HepG2 (cell line): Measurements from ENCODE around the gene FAHD1. TPM values are rescaled to one million over a fixed set of nuclear protein-coding genes. Genes with fewer than 3 reads are reported as not detected.

Experiments used
- CHCHD3 ChIP-seq: sonication (generic); formaldehyde crosslinking; IDR thresholded peaks from 2 replicates; pipeline ENCODE4 v1.8.0; 2022; ENCODE audit warnings: mild to moderate bottlenecking, missing genetic modification reagents, moderate library complexity
- GATA4 ChIP-seq: sonication (generic); IDR thresholded peaks from 2 replicates; pipeline ENCODE4 v1.6.1; 2016; ENCODE audit warnings: antibody characterized with exemption, low read depth, borderline replicate concordance
- JUN ChIP-seq: sonication (generic); formaldehyde crosslinking; IDR thresholded peaks from 2 replicates; pipeline ENCODE4 v1.4.0; 2020; ENCODE audit warnings: mild to moderate bottlenecking, missing genetic modification reagents
- MYC ChIP-seq: sonication (generic); formaldehyde crosslinking; IDR thresholded peaks from 2 replicates; pipeline ENCODE4 v1.9.0; 2021; ENCODE audit warnings: missing genetic modification reagents, borderline replicate concordance
- NAIF1 ChIP-seq: sonication (generic); formaldehyde crosslinking; IDR thresholded peaks from 2 replicates; pipeline ENCODE4 v1.5.0; 2020; ENCODE audit warnings: mild to moderate bottlenecking, missing genetic modification reagents, borderline replicate concordance
- NBN ChIP-seq: fragments of 450-650 bp; conservative IDR thresholded peaks from 2 replicates; pipeline ENCODE4 v1.6.1; 2017
- NCOA5 ChIP-seq: sonication (generic); formaldehyde crosslinking; IDR thresholded peaks from 2 replicates; pipeline ENCODE4 v1.4.0; 2020; ENCODE audit warnings: missing genetic modification reagents
- NFYB ChIP-seq: sonication (generic); formaldehyde crosslinking; IDR thresholded peaks from 2 replicates; pipeline ENCODE4 v1.4.0; 2020; ENCODE audit warnings: missing genetic modification reagents
- NONO ChIP-seq, 2 experiments: fragments of 450-650 bp in 1 of 2; sonication (generic) in 1 of 2; formaldehyde crosslinking in 1 of 2; IDR thresholded peaks in 1 of 2; conservative IDR thresholded peaks in 1 of 2; 2 replicates each; pipeline versions ENCODE4 v1.6.1 to v1.8.0; 2017 to 2022; ENCODE audit warnings: mild to moderate bottlenecking in 1 of 2, missing genetic modification reagents in 1 of 2, moderate library complexity in 1 of 2
- NR2F6 ChIP-seq, 2 experiments: IDR thresholded peaks; 2 replicates each; pipeline ENCODE4 v1.6.1; 2016; ENCODE audit warnings: antibody characterized with exemption in 1 of 2, mild to moderate bottlenecking in 1 of 2
- NR3C1 ChIP-seq: sonication (generic); formaldehyde crosslinking; IDR thresholded peaks from 2 replicates; pipeline ENCODE4 v1.4.0; 2020; ENCODE audit warnings: missing genetic modification reagents
- RNF2 ChIP-seq: fragments of 450-650 bp; conservative IDR thresholded peaks from 2 replicates; pipeline ENCODE4 v1.6.1; 2016; ENCODE audit warnings: low read depth
- SIN3B ChIP-seq: fragments of 150-350 bp; IDR thresholded peaks from 2 replicates; pipeline ENCODE4 v1.6.1; 2014; ENCODE audit warnings: low read length
- TBX3 ChIP-seq: fragments of 450-650 bp; IDR thresholded peaks from 2 replicates; pipeline ENCODE4 v1.6.1; 2017; ENCODE audit warnings: antibody characterized with exemption, mild to moderate bottlenecking, inconsistent platforms, borderline replicate concordance
- ZEB1 ChIP-seq: IDR thresholded peaks from 2 replicates; pipeline ENCODE4 v1.6.1; 2012; ENCODE audit warnings: mild to moderate bottlenecking, low read depth, inconsistent platforms; ENCODE audit not compliant: insufficient replicate concordance
- ZMAT3 ChIP-seq: sonication (generic); formaldehyde crosslinking; conservative IDR thresholded peaks from 2 replicates; pipeline ENCODE4 v1.7.0; 2021; ENCODE audit warnings: missing genetic modification reagents
- ZNF20 ChIP-seq: sonication (generic); formaldehyde crosslinking; IDR thresholded peaks from 2 replicates; pipeline ENCODE4 v1.4.0; 2020; ENCODE audit warnings: mild to moderate bottlenecking, moderate library complexity, missing genetic modification reagents
- ZNF205 ChIP-seq: IDR thresholded peaks from 2 replicates; pipeline ENCODE4 v1.6.1; 2018; ENCODE audit warnings: missing biosample characterization, missing genetic modification reagents
- ZNF496 ChIP-seq: sonication (generic); formaldehyde crosslinking; IDR thresholded peaks from 2 replicates; pipeline ENCODE4 v1.8.1; 2023; ENCODE audit warnings: mild to moderate bottlenecking, moderate library complexity, missing genetic modification reagents; ENCODE audit not compliant: insufficient replicate concordance
- ZNF564 ChIP-seq: sonication (generic); formaldehyde crosslinking; IDR thresholded peaks from 2 replicates; pipeline ENCODE4 v1.8.1; 2023; ENCODE audit warnings: mild to moderate bottlenecking, missing genetic modification reagents
- ZNF580 ChIP-seq: IDR thresholded peaks from 2 replicates; pipeline ENCODE4 v1.6.1; 2016; ENCODE audit warnings: low read depth, borderline replicate concordance
- ZNF878 ChIP-seq: sonication (generic); formaldehyde crosslinking; IDR thresholded peaks from 2 replicates; pipeline ENCODE4 v1.8.1; 2023; ENCODE audit warnings: mild to moderate bottlenecking, missing genetic modification reagents, moderate library complexity
- polyA plus RNA-seq, 8 experiments: library from polyadenylated mRNA; depleted of rRNA in 3 of 8; stranded (reverse) in 7 of 8; unstranded in 1 of 8; fragments of >200 nt; fragmentation: Illumina TruSeq in 4 of 8; extraction: Trizol in 4 of 8; gene quantifications; 2 replicates each; pipeline versions ENCODE4 v1.2.1 to v1.2.3, GENCODE V29; 2011 to 2016; ENCODE audit warnings: low read depth in 4 of 8, missing spikeins in 1 of 8, mixed read lengths in 1 of 8; ENCODE audit not compliant: insufficient read depth in 1 of 8
- total RNA-seq, 5 experiments: library from RNA; depleted of rRNA; stranded (reverse); fragments of >200 nt; fragmentation: Illumina TruSeq; extraction: Trizol; gene quantifications; 2 replicates each; pipeline ENCODE4 v1.2.3, GENCODE V29; 2016; ENCODE audit warnings: low read depth in 1 of 5
- TF ChIP-seq, protein P1 (sequence below): sonication (generic); formaldehyde crosslinking; IDR thresholded peaks from 2 replicates; pipeline ENCODE4 v1.5.0; 2020; ENCODE audit warnings: mild to moderate bottlenecking, missing genetic modification reagents
- TF ChIP-seq, protein P2 (sequence below): sonication (generic); formaldehyde crosslinking; IDR thresholded peaks from 2 replicates; pipeline ENCODE4 v1.4.0; 2020; ENCODE audit warnings: low read depth, mild to moderate bottlenecking, missing genetic modification reagents
- TF ChIP-seq, protein P3 (sequence below): sonication (generic); formaldehyde crosslinking; IDR thresholded peaks from 2 replicates; pipeline ENCODE4 v1.8.0; 2022; ENCODE audit warnings: mild to moderate bottlenecking, missing genetic modification reagents, moderate library complexity
- TF ChIP-seq, protein P4 (sequence below): IDR thresholded peaks from 2 replicates; pipeline ENCODE4 v1.6.1; 2016; ENCODE audit warnings: low read depth

Gene FAHD1
- total and polyA plus RNA-seq, 2 of the 13 experiments (the other 11 are each of a cell fraction or from before 2014, with no cell fraction given), result 39.0 to 45.3 TPM

- peak; percentile 98 for TF ChIP-seq MYC
- peak; percentile 95 for TF ChIP-seq NFYB (CRISPR knock-in tag)
- peak; percentile 96 for TF ChIP-seq ZMAT3 (CRISPR knock-in tag)
- no peak for TF ChIP-seq GATA4
- peak; percentile 87 for TF ChIP-seq ZNF564
- no peak for TF ChIP-seq NBN
- no peak for TF ChIP-seq ZNF496 (CRISPR knock-in tag)
- TF ChIP-seq NONO (IDR thresholded peaks at IDR 0.05), result no peak
- peak; percentile 90 for TF ChIP-seq NONO (CRISPR knock-in tag; conservative IDR thresholded peaks at IDR 0.05)
- TF ChIP-seq NAIF1 (CRISPR knock-in tag), result no peak; the same call in 1 of the 2 replicates
- no peak for TF ChIP-seq NR3C1 (CRISPR knock-in tag)
- TF ChIP-seq, protein P1, sequence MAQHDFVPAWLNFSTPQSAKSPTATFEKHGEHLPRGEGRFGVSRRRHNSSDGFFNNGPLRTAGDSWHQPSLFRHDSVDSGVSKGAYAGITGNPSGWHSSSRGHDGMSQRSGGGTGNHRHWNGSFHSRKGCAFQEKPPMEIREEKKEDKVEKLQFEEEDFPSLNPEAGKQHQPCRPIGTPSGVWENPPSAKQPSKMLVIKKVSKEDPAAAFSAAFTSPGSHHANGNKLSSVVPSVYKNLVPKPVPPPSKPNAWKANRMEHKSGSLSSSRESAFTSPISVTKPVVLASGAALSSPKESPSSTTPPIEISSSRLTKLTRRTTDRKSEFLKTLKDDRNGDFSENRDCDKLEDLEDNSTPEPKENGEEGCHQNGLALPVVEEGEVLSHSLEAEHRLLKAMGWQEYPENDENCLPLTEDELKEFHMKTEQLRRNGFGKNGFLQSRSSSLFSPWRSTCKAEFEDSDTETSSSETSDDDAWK (CRISPR knock-in tag), result no peak
- TF ChIP-seq, protein P2, sequence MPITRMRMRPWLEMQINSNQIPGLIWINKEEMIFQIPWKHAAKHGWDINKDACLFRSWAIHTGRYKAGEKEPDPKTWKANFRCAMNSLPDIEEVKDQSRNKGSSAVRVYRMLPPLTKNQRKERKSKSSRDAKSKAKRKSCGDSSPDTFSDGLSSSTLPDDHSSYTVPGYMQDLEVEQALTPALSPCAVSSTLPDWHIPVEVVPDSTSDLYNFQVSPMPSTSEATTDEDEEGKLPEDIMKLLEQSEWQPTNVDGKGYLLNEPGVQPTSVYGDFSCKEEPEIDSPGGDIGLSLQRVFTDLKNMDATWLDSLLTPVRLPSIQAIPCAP, result no peak
- 0 out of 2 replicates have a peak, but pooled peaks have one; percentile 56 for TF ChIP-seq ZNF20 (CRISPR knock-in tag)
- no peak for TF ChIP-seq ZEB1
- no peak for TF ChIP-seq NCOA5 (CRISPR knock-in tag)
- no peak for TF ChIP-seq ZNF205 (CRISPR knock-in tag)
- 0 out of 2 replicates have a peak, but pooled peaks have one; percentile 32 for TF ChIP-seq ZNF878 (CRISPR knock-in tag)
- TF ChIP-seq NR2F6 (IDR thresholded peaks at IDR 0.05), result no peak
- peak; percentile 66; the same call in 1 of the 2 replicates for TF ChIP-seq NR2F6 (CRISPR knock-in tag; IDR thresholded peaks at IDR 0.05)
- TF ChIP-seq, protein P3, sequence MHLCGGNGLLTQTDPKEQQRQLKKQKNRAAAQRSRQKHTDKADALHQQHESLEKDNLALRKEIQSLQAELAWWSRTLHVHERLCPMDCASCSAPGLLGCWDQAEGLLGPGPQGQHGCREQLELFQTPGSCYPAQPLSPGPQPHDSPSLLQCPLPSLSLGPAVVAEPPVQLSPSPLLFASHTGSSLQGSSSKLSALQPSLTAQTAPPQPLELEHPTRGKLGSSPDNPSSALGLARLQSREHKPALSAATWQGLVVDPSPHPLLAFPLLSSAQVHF (CRISPR knock-in tag), result peak; percentile 87
- TF ChIP-seq ZNF580 (CRISPR knock-in tag), result peak; percentile 96
- TF ChIP-seq, protein P4, sequence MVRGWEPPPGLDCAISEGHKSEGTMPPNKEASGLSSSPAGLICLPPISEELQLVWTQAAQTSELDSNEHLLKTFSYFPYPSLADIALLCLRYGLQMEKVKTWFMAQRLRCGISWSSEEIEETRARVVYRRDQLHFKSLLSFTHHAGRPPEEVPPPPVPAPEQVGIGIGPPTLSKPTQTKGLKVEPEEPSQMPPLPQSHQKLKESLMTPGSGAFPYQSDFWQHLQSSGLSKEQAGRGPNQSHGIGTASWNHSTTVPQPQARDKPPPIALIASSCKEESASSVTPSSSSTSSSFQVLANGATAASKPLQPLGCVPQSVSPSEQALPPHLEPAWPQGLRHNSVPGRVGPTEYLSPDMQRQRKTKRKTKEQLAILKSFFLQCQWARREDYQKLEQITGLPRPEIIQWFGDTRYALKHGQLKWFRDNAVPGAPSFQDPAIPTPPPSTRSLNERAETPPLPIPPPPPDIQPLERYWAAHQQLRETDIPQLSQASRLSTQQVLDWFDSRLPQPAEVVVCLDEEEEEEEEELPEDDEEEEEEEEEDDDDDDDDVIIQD (CRISPR knock-in tag), result no peak
- TF ChIP-seq CHCHD3 (CRISPR knock-in tag), result no peak
- TF ChIP-seq SIN3B, result peak; percentile 94
- peak; percentile 95 for TF ChIP-seq RNF2
- TF ChIP-seq TBX3, result peak; percentile 60
- 0 out of 2 replicates have a peak, but pooled peaks have one; percentile 25 for TF ChIP-seq JUN (CRISPR knock-in tag)
Observed at GRCh38 chr16:1826691-1827573, at the start of gene FAHD1, which contains the start of gene HAGH (continued).
